Memory B cell (primary cell): ENCODE data around the gene GSE1.

Experiments used
- ATAC-seq: fragments of 150-1000 bp; cut with Tn5 transposase; 2 replicates; pipeline ENCODE4 v1.10.0; 2021; ENCODE audit warnings: low read depth, mild to moderate bottlenecking, moderate library complexity
- DNase-seq, 2 donors: peaks; one replicate each; pipeline ENCODE4 v3.0.0; 2022; ENCODE audit warnings: low spot score in 2 of 2
- H3K27ac Mint-ChIP-seq: one replicate; pipeline ENCODE4 v1.8.0; 2022; ENCODE audit warnings: mild to moderate bottlenecking, moderate library complexity, mixed read lengths
- H3K27me3 Mint-ChIP-seq: one replicate; pipeline ENCODE4 v1.8.0; 2022; ENCODE audit warnings: mixed read lengths
- H3K36me3 Mint-ChIP-seq: one replicate; pipeline ENCODE4 v1.8.0; 2022; ENCODE audit warnings: mild to moderate bottlenecking, mixed read lengths
- H3K4me1 Mint-ChIP-seq: one replicate; pipeline ENCODE4 v1.8.0; 2022; ENCODE audit warnings: mixed read lengths
- H3K4me3 Mint-ChIP-seq: one replicate; pipeline ENCODE4 v1.8.0; 2022; ENCODE audit warnings: mild to moderate bottlenecking, moderate library complexity, mixed read lengths
- H3K9me3 Mint-ChIP-seq: one replicate; pipeline ENCODE4 v1.8.0; 2022; ENCODE audit warnings: mixed read lengths

The GSE1 gene

GRCh38 chr16:85612801-85613603, at the start of gene GSE1:
Gene GSE1 (plus strand): TSS chr16:85613322. CDS start chr16:85613392, 70 bp downstream.
- peak within 1 kb of the TSS; percentile 87 for H3K4me3 Mint-ChIP-seq
- no peaks in the 10 kb centered on the region for H3K9me3 Mint-ChIP-seq
- ATAC-seq (peak; percentile 44), DNase-seq (peak; percentile 65 to 66)
- H3K27ac Mint-ChIP-seq = peak within 1 kb of the TSS; percentile 31
- H3K36me3 Mint-ChIP-seq = no peaks in the 10 kb centered on the region
- H3K4me1 Mint-ChIP-seq = peaks cover 33% of the 10 kb centered on the region
- H3K27me3 Mint-ChIP-seq = no peaks in the 10 kb centered on the region

- H3K4me1 Mint-ChIP-seq = peaks cover 36% of the 10 kb centered on the region
- ATAC-seq (no peak), DNase-seq (no peak)
- no peak overlapping the region for H3K4me3 Mint-ChIP-seq
- no peaks in the 10 kb centered on the region for H3K27me3 Mint-ChIP-seq
- H3K9me3 Mint-ChIP-seq = no peaks in the 10 kb centered on the region
- H3K36me3 Mint-ChIP-seq = peaks cover 1% of the 10 kb centered on the region
- peak overlapping the region; percentile 71 for H3K27ac Mint-ChIP-seq
These were observed 49.4 kb upstream of the GSE1 start for GRCh38 chr16:85563515-85564276.

GRCh38 chr16:85564277-85565051, 48.7 kb upstream of the GSE1 start:
- peaks cover 1% of the 10 kb centered on the region for H3K36me3 Mint-ChIP-seq
- H3K4me1 Mint-ChIP-seq = peaks cover 41% of the 10 kb centered on the region
- peak; percentile 39 for ATAC-seq
- no peak for DNase-seq
- H3K27me3 Mint-ChIP-seq = no peaks in the 10 kb centered on the region
- H3K4me3 Mint-ChIP-seq = no peak overlapping the region
- peak overlapping the region; percentile 71 for H3K27ac Mint-ChIP-seq
- no peaks in the 10 kb centered on the region for H3K9me3 Mint-ChIP-seq

- no peak overlapping the region for H3K27ac Mint-ChIP-seq
These were observed 47.8 kb upstream of the GSE1 start for GRCh38 chr16:85565340-85565739.

GRCh38 chr16:85565801-85566526, 47.2 kb upstream of the GSE1 start:
- no peak for DNase-seq
- Mint-ChIP-seq H3K27ac (no peak overlapping the region), H3K4me3 (no peak overlapping the region)

More at GRCh38 chr16:85565340-85565739, 47.8 kb upstream of the GSE1 start:
- Mint-ChIP-seq H3K4me3 (no peak overlapping the region), H3K9me3 (no peaks in the 10 kb centered on the region), H3K27me3 (no peaks in the 10 kb centered on the region), H3K4me1 (peaks cover 48% of the 10 kb centered on the region), H3K36me3 (peaks cover 1% of the 10 kb centered on the region)
- DNase-seq (no peak), ATAC-seq (no peak)

GRCh38 chr16:85566561-85567100, 46.5 kb upstream of the GSE1 start:
- Mint-ChIP-seq H3K9me3 (no peaks in the 10 kb centered on the region), H3K36me3 (peaks cover 1% of the 10 kb centered on the region), H3K4me1 (peaks cover 57% of the 10 kb centered on the region), H3K27ac (no peak overlapping the region), H3K4me3 (no peak overlapping the region), H3K27me3 (no peaks in the 10 kb centered on the region)
- DNase-seq (no peak), ATAC-seq (no peak)

More at GRCh38 chr16:85565801-85566526, 47.2 kb upstream of the GSE1 start:
- Mint-ChIP-seq H3K9me3 (no peaks in the 10 kb centered on the region), H3K27me3 (no peaks in the 10 kb centered on the region), H3K4me1 (peaks cover 50% of the 10 kb centered on the region), H3K36me3 (peaks cover 1% of the 10 kb centered on the region)
- ATAC-seq = no peak

GRCh38 chr16:85567101-85567866, 45.8 kb upstream of the GSE1 start:
- Mint-ChIP-seq H3K4me1 (peaks cover 59% of the 10 kb centered on the region), H3K9me3 (no peaks in the 10 kb centered on the region), H3K27ac (no peak overlapping the region), H3K36me3 (peaks cover 5% of the 10 kb centered on the region), H3K4me3 (no peak overlapping the region), H3K27me3 (no peaks in the 10 kb centered on the region)
- DNase-seq (no peak), ATAC-seq (no peak)

- no peak for DNase-seq
- Mint-ChIP-seq H3K36me3 (peaks cover 5% of the 10 kb centered on the region), H3K27me3 (no peaks in the 10 kb centered on the region), H3K4me3 (no peak overlapping the region), H3K9me3 (no peaks in the 10 kb centered on the region), H3K4me1 (peaks cover 56% of the 10 kb centered on the region), H3K27ac (no peak overlapping the region)
- no peak for ATAC-seq
These were observed 45.2 kb upstream of the GSE1 start for GRCh38 chr16:85567935-85568334.

- H3K36me3 Mint-ChIP-seq = peaks cover 5% of the 10 kb centered on the region
- H3K4me1 Mint-ChIP-seq = peaks cover 56% of the 10 kb centered on the region
- no peak overlapping the region for H3K4me3 Mint-ChIP-seq
- H3K9me3 Mint-ChIP-seq = no peaks in the 10 kb centered on the region
- DNase-seq (no peak), ATAC-seq (no peak)
- H3K27me3 Mint-ChIP-seq = no peaks in the 10 kb centered on the region
- no peak overlapping the region for H3K27ac Mint-ChIP-seq
These were observed 44.6 kb upstream of the GSE1 start for GRCh38 chr16:85568519-85568918.

GRCh38 chr16:85569039-85569614, 44.0 kb upstream of the GSE1 start:
- peaks cover 52% of the 10 kb centered on the region for H3K4me1 Mint-ChIP-seq
- ATAC-seq = no peak
- H3K9me3 Mint-ChIP-seq = no peaks in the 10 kb centered on the region
- H3K27ac Mint-ChIP-seq = peak overlapping the region; percentile 75
- peaks cover 5% of the 10 kb centered on the region for H3K36me3 Mint-ChIP-seq
- peak overlapping the region; percentile 66 for H3K4me3 Mint-ChIP-seq
- H3K27me3 Mint-ChIP-seq = no peaks in the 10 kb centered on the region
- no peak for DNase-seq

- peak overlapping the region; percentile 66 for H3K4me3 Mint-ChIP-seq
- peak overlapping the region; percentile 75 for H3K27ac Mint-ChIP-seq
- DNase-seq (no peak), ATAC-seq (no peak)
- H3K27me3 Mint-ChIP-seq = no peaks in the 10 kb centered on the region
- no peaks in the 10 kb centered on the region for H3K9me3 Mint-ChIP-seq
- peaks cover 5% of the 10 kb centered on the region for H3K36me3 Mint-ChIP-seq
- H3K4me1 Mint-ChIP-seq = peaks cover 46% of the 10 kb centered on the region
These were observed 43.4 kb upstream of the GSE1 start for GRCh38 chr16:85569615-85570212.

GRCh38 chr16:85570213-85570734, 42.8 kb upstream of the GSE1 start:
- ATAC-seq (peak; percentile 23), DNase-seq (no peak)
- peaks cover 4% of the 10 kb centered on the region for H3K36me3 Mint-ChIP-seq
- peak overlapping the region; percentile 66 for H3K4me3 Mint-ChIP-seq
- peak overlapping the region; percentile 75 for H3K27ac Mint-ChIP-seq
- H3K4me1 Mint-ChIP-seq = peaks cover 48% of the 10 kb centered on the region
- H3K27me3 Mint-ChIP-seq = no peaks in the 10 kb centered on the region
- no peaks in the 10 kb centered on the region for H3K9me3 Mint-ChIP-seq
